HS-27A (cell line): ENCODE data around the gene GRIK1.
"Not testable (repeated sequence)": the region's sequence is repeated elsewhere in the genome, so short reads cannot be mapped to it uniquely, and the experiment has no call there.

Experiments
- DNase-seq: peaks from one replicate; pipeline ENCODE4 v3.0.0-alpha.2; 2012; ENCODE audit warnings: low read depth, missing footprints

Gene GRIK1

GRCh38 chr21:29606613-29607012 lies 333.2 kb downstream of the GRIK1 start:
- no peak for DNase-seq

GRCh38 chr21:29605219-29605618 lies 334.6 kb downstream of the GRIK1 start:
- DNase-seq: not testable (repeated sequence)

GRCh38 chr21:29604076-29604475 lies 335.7 kb downstream of the GRIK1 start:
- DNase-seq: no peak

GRCh38 chr21:29601047-29601446 lies 338.7 kb downstream of the GRIK1 start:
- DNase-seq: no peak

GRCh38 chr21:29586696-29587095 lies 353.1 kb downstream of the GRIK1 start:
- DNase-seq: no peak

- no peak for DNase-seq
Observed at GRCh38 chr21:29585462-29585861, 354.3 kb downstream of the GRIK1 start.

- DNase-seq: no peak
Observed at GRCh38 chr21:29583424-29583924, 356.3 kb downstream of the GRIK1 start.

- no peak for DNase-seq
Observed at GRCh38 chr21:29582855-29583254, 356.9 kb downstream of the GRIK1 start.

- DNase-seq: no peak
Observed at GRCh38 chr21:29581393-29581792, 358.4 kb downstream of the GRIK1 start.

GRCh38 chr21:29580732-29581285 lies 359.0 kb downstream of the GRIK1 start:
- DNase-seq: no peak

GRCh38 chr21:29578306-29578705 lies 361.5 kb downstream of the GRIK1 start:
- DNase-seq: no peak

- no peak for DNase-seq
Observed at GRCh38 chr21:29571949-29572348, 367.8 kb downstream of the GRIK1 start.

- DNase-seq: no peak
Observed at GRCh38 chr21:29568020-29568697, 371.6 kb downstream of the GRIK1 start.

- DNase-seq: no peak
Observed at GRCh38 chr21:29557931-29558725, 381.7 kb downstream of the GRIK1 start.

- no peak for DNase-seq
Observed at GRCh38 chr21:29557200-29557599, 382.6 kb downstream of the GRIK1 start.

GRCh38 chr21:29555601-29556000 lies 384.2 kb downstream of the GRIK1 start:
- no peak for DNase-seq

- no peak for DNase-seq
Observed at GRCh38 chr21:29550205-29550604, 389.6 kb downstream of the GRIK1 start.

GRCh38 chr21:29549614-29550013 lies 390.2 kb downstream of the GRIK1 start:
- no peak for DNase-seq

GRCh38 chr21:29547998-29548397 lies 391.8 kb downstream of the GRIK1 start:
- no peak for DNase-seq

GRCh38 chr21:29546071-29546470 lies 393.7 kb downstream of the GRIK1 start:
- DNase-seq: no peak

- no peak for DNase-seq
Observed at GRCh38 chr21:29540289-29540688, 399.5 kb downstream of the GRIK1 start.

GRCh38 chr21:29538115-29538514 lies 401.7 kb downstream of the GRIK1 start:
- DNase-seq: peak; percentile 29

GRCh38 chr21:29534448-29534847 lies 405.3 kb downstream of the GRIK1 start:
- DNase-seq: no peak
